SHP77 treated with DMSO at 0.1 percent for 48 hours (cell line): Measurements from ENCODE around the gene TTC9.

ENCODE experiments used
- DNase-seq: peaks from one replicate; lab custom pipeline; 2025; lab: John Stamatoyannopoulos, UW

The TTC9 gene

DNA sequence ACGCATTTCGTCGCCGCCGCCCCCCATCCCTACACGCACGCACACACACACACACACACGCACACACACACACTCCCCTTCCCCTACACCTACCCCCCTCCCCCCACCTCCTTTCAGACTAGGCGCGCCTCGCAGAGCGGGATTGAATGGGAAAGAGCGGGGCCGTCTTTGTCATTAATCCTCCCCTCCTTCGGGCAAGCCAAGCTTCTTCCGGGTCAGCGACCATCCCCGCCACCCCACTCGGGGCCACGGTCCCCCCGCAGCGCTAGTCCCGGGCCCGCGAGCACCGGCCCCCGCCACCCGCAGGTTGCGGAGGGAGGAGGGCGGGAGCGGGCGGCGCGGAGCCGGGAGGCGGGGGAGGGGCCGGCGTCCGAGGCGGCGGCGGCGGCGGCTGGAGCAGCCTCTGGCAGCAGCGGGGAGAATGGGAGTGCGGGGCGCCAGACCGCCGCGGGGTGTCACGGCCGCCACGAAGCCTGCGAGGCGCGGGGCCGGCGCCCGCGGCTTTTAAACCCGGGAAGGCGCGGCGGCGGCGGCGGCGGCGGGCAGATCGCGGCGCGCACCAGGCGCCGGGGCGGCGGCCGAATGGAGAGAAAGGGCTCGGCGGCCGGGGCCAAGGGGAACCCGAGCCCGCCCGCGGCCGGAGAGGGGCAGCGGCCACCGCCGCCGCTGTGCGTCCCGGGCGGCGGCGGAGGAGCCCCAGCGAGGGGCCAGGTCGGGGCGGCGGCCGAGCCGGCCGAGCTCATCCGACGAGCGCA, at the start of gene TTC9:
Gene TTC9, plus strand, starts transcription at position 369 of the 755 bp plus-strand sequence. Its CDS starts 214 bp downstream, at position 583.
- DNase-seq = no peak

DNA sequence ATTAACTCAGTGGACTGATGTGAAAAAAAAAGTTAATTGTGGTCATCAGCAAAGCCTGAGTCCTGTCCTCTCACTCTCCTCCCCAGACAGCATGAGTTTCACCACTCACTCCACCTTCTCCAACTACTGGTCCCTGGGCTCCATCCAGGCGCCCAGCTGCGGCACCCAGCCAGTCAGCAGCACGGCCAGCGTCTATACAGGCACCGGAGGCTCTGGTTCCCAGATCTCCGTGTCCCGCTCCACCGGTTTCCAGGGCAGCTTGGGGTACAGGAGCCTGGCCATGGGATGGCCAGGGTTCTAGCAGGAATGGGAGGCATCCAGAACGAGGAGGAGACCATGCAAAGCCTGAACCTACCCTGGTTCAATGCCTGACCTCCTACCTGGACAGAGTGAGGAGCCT, 47.3 kb upstream of the TTC9 start:
- DNase-seq = no peak

DNA sequence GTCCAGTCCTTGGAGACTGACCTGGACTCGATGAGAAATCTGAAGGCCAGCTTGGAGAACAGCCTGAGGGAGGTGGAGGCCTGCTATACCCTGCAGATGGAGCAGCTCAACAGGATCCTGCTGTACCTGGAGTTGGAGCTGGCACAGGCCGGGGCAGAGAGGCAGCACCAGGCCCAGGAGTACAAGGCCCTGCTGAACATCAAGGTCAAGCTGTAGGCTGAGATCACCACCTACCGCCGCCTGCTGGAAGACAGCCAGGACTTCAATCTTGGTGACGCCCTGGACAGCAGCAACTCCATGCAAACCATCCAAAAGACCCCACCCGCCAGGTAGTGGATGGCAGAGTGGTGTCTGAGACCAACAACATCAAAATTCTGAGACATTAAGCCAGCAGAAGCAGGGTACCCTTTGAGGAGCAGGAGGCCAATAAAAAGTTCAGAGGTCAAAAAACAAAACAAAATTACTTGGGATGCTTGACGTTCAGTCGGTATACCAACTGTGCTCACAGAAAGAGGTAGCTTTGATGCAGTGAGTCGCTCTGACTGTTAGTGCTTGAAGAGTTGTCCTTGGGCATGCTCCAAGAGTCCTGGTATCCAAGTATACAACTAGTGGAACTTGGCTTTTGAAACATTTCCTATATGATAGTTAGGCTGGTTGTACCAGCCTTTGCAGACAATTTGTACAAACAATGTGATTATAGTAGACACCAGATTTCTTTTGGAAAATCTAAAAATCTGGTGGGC, 46.1 kb upstream of the TTC9 start:
- no peak for DNase-seq

DNA sequence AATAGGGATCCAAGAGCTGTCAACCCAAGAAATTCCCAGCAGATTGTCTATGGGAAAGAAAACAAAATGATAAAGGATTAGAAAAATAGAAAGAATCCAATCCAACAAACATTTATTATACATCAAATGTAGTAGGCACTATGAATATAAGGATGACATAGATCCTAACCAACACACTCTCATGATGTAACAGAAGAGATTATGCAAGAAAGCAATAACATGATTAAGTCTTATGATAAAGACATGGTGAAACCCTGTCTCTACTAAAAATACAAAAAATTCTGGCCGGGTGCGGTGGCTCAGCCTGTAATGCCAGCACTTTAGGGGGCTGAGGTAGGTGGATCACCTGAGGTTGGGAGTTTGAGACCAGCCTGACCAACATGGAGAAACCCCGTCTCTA, 44.0 kb upstream of the TTC9 start:
- DNase-seq = no peak

DNA sequence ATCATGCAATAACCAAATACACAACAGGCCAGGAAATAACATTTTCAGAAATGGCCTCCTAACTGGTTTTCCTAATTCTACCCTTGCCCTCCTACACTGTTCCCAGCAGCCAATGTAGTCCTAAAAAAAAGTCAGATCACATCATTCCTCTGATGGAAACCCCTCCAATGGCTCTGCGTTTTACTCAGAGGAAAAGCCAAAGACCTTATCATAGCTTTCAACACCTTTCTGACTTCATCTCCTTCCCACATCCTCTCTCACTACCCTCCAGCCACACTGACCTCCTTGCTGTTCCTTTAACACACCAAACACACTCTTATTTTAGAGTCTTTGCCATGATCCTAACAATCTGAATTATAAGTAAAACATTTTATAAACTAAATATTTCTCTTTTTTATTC, 42.4 kb upstream of the TTC9 start:
- no peak for DNase-seq

DNA sequence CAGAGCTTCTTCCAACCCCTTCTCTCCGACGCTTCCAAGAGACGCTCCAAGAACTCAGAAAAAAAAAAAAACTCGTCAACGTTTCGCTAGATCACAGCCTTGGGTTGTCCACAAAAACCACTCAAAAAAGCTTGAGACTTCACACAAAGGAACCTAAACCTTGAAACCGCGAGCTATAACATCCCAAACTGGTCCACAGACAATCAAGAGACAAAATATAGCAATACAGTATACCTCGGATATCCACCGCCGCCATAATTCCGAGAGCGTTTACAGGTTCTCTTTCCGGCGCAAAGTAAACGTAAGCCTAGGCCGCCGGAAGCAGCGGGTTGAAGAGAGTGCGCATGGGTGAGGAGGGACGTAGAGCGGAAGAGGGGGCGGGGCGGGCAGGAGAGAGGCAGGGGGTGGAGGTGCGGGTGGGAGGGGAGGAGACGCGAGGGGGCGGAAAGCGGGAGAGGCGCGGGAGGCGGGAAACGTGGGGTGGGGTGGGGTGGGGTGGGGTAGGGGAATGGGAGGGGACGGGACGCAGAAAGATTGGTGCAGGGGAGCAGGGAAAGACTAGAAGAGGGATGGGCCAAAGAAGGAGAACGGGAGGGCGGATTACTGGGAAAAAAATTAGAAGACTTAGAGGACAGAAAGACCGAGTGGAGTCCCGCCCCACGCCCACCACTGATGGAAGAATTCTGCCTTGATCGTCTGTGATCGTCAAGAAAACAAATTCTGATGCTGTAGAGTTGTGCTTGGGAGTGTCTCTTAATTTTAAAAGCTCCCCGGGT, 41.1 kb upstream of the TTC9 start, which contains the start of gene MED6:
Gene MED6, minus strand, starts transcription at position 274 of the 776 bp plus-strand sequence. Its CDS starts 18 bp downstream, at position 256.
- DNase-seq = peak; percentile 53

DNA sequence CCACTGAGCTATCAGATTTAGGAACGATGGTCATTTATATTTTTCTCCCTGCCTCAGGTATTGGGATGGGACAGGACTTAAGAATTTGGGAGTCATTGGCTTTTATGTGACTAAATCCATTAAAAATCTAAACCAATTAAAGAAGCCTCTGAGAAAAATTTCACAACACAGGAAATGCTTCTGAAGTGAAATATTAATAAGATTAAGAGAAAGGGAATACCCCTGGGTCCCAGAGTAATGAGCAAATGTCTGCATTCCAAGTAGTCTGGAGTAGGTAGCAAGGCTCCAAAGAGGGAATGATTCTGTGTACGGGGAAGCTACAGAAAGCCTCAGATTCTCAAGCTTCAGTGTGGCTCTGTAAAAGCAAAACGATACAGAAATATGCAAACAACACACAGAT, 40.6 kb upstream of the TTC9 start:
- no peak for DNase-seq

DNA sequence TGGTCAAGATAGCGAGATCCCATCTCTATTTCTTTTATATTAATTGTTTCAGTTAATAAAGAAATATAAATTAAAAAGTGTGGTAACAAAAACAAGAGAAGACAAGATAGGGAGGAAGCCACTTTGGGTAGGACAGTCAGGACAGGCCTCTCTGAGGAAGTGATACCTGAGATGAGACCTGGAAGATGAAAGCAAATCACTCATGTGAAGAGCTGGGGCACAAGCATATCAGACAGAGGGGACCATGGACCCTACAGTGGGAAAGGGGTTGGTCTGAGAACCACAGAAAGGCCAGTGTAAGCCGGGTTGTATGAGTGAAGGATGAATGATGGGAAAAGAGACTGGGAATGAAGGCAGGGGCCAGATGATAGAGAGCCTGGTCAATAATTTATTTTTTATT, 39.5 kb upstream of the TTC9 start:
- DNase-seq = no peak

DNA sequence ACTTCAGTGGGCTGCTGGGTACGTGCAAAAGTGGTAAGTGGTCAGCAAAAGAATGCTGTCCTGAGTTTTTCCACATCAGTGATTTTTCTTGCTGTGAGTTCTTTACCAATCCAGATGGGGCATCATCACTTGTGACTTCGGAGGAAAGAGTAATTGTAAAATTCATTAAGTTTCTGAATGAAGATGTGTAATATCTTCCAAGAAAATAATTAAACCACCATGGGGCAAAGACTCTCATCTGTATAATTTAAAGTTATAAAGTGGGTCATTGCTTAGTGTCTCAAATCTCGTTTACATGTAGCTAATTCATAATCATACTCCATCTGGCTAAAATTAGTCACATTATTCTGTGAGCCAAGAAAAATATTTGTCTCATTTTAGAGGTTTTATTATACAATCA, 30.5 kb upstream of the TTC9 start:
- no peak for DNase-seq

DNA sequence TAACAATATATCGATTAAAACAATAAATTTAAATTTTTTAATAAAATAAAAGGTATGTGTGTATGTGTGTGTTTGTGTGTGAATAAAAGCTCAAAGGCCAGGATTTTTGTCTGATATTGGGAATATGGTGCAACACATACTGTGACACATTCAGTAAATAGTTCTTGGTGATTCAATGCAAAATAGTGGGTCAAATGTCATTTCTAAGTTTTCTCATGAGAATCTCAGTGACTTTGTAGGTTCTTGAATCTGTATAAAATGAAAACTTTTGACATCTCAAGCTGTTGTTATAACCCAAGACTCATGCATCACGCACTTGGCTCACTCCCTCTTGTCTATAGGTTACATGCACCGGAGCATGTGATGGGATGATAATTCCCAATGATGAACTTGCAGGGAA, 25.1 kb upstream of the TTC9 start:
- no peak for DNase-seq

DNA sequence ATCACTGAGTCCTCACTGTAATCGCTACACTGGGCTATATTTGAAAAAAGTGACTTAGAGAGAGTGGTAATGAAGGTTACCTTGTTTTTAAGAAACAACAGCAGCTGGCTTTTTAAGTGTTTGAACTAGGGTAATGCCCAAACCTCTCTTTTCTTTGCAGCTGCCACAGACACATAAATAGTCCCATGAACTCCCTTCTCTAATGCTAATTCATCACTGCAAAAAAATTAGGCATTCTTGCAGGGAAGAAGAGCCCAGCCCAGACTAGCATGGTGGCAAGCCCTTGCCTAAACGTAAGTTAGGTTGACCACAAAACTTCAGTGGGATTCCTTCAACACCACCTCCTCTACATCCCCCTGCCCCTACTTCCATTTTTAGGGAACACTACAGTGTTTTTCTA, 23.4 kb upstream of the TTC9 start:
- DNase-seq = no peak

DNA sequence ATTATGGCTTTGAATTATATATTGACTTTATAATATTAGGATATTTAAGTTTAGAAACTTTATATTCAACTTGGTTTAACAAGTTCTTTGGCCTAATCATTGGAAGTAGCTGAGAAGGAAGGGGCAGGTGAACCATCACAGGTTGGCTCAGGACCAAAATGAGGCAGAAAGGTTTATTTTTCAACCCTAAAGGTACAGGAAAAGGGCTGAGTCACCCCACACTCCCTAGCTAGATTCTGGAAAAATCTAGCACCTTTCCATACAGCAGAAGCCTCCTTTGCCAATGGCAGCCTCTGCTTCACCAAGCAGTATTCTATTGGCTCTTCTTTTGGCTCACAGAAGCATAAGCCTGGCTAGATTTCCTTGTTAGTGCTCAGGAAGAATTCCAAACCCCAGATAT, 22.0 kb upstream of the TTC9 start:
- DNase-seq = no peak

DNA sequence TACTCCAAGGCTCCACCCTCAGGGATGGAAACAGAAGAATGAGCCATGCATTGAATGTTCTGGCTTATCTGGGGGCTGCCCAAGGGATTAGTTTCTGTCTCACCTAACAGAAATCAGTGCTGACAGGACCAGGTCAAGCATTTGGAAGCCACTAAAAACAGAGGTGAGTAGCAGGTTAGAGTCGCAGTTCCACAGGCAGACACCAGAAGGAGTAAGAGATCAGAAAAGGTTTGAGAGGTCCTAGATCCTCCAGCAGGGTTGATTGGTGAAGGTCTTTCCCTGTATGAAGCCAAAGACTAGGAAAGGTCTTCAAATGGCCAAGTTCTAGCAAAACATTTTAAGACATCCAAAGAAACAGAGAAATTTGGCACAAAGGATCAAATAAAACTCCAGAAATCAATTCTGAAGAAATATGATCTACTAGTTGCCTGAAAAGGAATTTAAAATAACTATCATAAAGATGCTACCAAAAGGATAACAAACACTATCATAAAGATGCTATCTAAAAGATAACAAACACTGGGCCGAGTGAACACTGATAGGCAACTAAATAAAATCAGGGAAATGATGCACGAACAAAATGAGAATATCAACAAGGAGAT, 19.5 kb upstream of the TTC9 start:
- peak; percentile 35 for DNase-seq

DNA sequence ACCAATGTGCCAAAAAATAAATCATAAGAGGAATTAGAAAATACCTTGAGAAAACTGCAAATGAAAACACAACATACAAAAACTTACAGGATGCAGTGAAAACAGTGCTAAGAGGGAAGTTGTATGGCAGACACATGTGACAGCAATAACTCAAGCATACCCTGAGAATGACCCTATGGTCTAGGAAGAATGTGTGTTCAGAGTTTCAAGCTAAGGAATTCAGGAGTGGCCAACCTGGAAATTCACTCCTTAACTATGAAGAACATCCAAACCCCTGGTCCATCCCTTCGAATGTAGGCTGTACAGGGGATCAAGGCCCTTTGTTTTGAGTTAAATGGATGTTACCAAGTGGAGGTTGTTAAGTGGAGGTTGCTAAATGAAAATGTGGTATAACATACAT, 16.7 kb upstream of the TTC9 start:
- no peak for DNase-seq

DNA sequence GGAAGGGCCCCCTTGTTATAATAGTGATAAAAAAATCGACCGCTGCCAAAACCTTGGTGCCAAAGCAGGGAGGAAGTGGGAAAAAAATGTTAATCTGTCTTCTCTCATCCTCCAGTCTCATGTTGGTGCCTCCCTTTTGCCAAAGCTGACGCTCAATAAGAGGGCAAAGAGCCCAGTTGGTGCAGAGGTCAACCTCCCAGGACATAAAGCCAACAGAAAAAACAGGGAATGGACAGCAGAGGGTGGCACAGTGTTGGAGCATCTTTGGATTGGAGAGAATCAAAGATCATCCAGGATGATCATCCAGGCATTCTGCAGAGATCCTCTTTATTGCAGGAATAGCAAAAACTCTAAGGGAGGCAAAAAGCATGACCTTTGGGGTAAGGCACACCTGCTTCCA, 9.8 kb upstream of the TTC9 start:
- DNase-seq = no peak

DNA sequence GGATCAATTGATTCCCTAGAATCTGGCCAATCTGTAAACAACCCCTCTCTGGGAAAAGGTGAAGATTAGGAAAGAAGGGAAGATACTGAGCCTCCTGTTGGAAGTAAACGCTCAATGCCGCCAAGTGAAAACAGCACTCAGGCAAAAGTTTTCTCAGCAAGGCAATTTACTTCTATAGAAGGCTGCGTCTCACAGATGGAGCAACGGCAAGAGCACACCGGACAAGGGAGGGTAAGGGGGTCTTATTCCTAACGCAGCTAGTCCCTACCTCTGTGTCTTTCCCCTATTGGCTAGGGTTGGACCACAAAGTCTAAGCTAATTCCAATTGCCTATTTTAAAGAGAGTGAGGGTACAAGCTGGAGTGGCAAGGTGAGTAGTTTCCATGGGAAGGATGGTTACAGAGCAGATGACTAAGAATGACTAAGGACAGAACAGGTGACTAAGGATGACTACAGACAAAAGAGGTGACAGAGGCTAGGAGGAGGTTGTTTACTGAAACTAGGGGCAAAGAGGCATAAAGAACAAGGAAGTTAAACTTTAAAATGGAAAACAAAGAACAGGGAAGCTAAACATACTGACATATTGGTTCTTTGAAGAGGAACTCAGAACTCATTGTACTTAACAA, 5.6 kb upstream of the TTC9 start:
- DNase-seq = no peak

DNA sequence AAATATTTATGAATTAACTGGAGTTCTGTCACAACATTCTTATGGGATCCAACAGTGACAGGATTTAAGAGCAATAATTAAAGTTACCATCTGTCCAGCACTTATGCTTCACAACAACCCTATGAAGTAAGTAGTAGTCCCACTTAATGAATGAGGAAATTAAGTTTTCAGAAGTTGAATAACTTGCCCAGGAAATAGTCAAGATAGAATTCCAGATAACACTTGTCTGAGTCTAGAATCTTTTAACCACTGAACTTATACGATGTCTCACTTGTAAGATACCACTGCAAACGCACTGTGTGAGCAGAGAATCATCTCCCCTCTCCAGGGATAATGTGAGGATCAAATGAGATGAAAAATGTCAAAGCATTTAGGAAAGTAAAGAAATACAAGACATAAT, 3.3 kb upstream of the TTC9 start:
- DNase-seq = no peak

DNA sequence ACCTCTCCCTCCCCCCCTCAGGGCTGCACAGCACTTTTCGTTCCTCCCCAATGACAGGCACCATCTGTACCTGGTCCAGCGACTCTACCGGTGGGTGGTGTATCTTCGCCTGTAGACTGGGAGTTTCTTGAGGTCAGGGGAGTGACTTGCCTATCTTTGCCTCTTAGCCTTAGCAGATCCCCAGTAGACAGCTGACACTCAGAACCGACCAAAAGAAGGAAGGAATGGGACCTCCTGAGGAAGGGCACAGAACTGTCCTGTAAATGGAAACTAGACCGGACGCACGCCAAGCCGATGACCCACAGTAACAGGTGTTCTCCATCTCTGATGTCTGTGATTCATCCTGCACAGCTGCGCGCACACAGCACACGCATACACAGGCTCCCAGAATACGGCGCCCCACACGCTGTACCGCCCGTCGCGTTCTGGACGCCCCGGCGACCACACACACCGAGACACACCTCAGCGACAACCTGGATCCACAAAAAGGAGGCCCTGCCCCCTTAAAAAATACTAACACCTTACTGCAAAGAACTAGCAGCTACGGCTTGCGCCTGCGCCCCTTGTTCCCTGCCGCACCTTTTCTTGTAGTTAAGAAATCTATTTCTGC, 673 bp upstream of the TTC9 start:
- no peak for DNase-seq

DNA sequence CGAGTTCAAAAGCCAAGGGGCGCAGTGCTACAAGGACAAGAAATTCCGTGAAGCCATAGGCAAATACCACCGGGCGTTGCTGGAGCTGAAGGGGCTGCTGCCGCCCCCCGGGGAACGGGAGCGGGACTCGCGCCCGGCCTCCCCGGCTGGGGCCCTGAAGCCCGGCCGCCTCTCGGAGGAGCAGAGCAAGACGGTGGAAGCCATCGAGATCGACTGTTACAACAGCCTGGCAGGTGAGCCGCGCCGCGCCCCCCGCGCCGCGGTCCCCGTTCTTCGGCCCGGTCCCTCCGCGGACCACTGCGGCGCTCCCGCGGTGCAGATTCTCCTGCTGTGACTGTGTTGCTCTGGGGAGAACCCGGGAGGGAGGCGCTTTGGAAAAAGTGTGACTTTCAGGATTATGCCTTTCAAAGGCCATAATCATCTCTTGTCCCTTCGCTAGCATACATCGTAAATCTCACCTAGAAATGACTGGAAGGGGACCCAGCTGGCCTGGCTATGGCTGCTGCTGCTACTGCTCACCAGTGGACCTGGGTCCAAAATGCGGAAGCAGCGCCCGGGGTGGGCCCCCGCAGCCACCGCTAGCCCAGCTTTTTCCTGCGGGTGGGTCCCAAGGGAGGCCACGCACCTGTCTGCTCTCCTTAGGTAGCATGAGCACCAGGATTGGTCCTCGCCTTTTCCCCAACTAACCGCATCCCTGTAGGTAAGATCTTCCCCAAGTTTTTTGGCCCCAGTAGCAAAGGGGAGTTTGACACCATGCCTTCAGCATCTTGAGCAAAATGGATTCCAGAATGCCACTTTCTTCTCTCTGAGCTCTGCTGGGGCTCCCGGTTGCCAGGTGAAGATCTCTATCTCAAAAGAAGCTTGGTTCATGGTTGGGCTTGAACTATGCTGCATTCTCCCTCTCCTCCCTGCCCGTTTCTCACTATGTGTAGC, 853 bp downstream of the TTC9 start:
- no peak for DNase-seq

DNA sequence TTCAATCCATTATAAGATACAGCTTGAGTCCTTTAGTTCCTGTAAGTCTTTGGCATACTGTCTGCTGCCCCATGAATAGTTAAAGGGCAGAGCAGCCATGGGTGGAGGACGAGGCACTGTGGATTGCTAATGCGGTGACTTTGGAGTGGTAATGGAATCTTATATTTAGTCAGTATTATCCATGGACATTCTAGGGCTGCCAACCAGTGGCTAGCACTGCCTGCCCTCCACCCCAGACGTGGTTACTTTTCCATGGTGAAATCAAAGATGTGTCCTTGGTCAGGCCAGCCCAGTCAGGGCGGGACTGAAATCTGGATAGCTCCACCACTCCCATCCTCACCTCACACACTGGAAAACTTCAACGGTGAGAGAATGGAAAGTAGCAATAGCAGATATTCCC, 2.3 kb downstream of the TTC9 start:
- DNase-seq = no peak
